Heart left ventricle (tissue), 16 donors: Measurements from ENCODE around the gene SP3. TPM values are rescaled to one million over a fixed set of nuclear protein-coding genes. Genes with fewer than 3 reads are reported as not detected.

Experiments
- ATAC-seq, 4 donors: fragments of 200-7000 bp; cut with Tn5 transposase; one replicate each; pipeline ENCODE4 v1.9.1; 2020 to 2022; ENCODE audit warnings: moderate library complexity in 4 of 4, mild to moderate bottlenecking in 3 of 4, moderate number of reproducible peaks in 1 of 4
- DNase-seq, 5 donors: peaks; one replicate each; pipeline ENCODE4 v3.0.0-alpha.2; 2020
- H3K27ac ChIP-seq, 12 donors: fragments of 200-600 bp; sonication (generic) in 4 of 12; one replicate each; pipeline versions ENCODE4 v1.5.0 to v1.8.0; 2016 to 2022; ENCODE audit warnings: mild to moderate bottlenecking in 2 of 12
- H3K27me3 ChIP-seq, 9 donors: fragments of 200-600 bp; sonication (generic) in 2 of 9; one replicate each; pipeline versions ENCODE4 v1.5.1 to v1.8.0; 2016 to 2022; ENCODE audit warnings: mild to moderate bottlenecking in 3 of 9
- H3K36me3 ChIP-seq, 9 donors: fragments of 200-600 bp; sonication (generic) in 2 of 9; one replicate each; pipeline versions ENCODE4 v1.5.0 to v1.8.0; 2018 to 2022; ENCODE audit warnings: mild to moderate bottlenecking in 2 of 9
- H3K4me1 ChIP-seq, 12 donors: fragments of 200-600 bp; sonication (generic) in 4 of 12; one replicate each; pipeline versions ENCODE4 v1.5.0 to v1.8.0; 2016 to 2022; ENCODE audit warnings: mild to moderate bottlenecking in 3 of 12
- H3K4me3 ChIP-seq, 12 donors: fragments of 200-600 bp; sonication (generic) in 4 of 12; one replicate each; pipeline versions ENCODE4 v1.5.0 to v1.8.0; 2017 to 2022; ENCODE audit warnings: mild to moderate bottlenecking in 9 of 12, moderate library complexity in 4 of 12
- H3K9me3 ChIP-seq, 12 donors: fragments of 200-600 bp; sonication (generic) in 4 of 12; one replicate each; pipeline versions ENCODE4 v1.5.0 to v1.8.0; 2016 to 2022; ENCODE audit warnings: mild to moderate bottlenecking in 1 of 12
- POLR2A ChIP-seq, 2 donors: fragments of 450-650 bp; IDR thresholded peaks; one replicate each; pipeline ENCODE4 v1.6.1; 2017; ENCODE audit warnings: antibody characterized with exemption in 2 of 2, mild to moderate bottlenecking in 2 of 2, moderate library complexity in 2 of 2
- WGBS, 4 donors: extraction: QIAGEN DNeasy Blood & Tissue Kit in 2 of 4; methylation state at CpG; one replicate each; pipeline versions ENCODE4 v1.1.5 to v1.1.7; 2013 to 2018; 5-methylcytosine and 5-hydroxymethylcytosine counted together
- intact Hi-C, 10 donors: fragments of 100-400 bp; cut with DNase I; formaldehyde crosslinking; loops; one replicate each; pipeline versions ENCODE4 v1.11.1 to v1.14.2; 2022
- polyA plus RNA-seq, 2 donors: library from polyadenylated mRNA; stranded (reverse); fragments of 200-250 nt; gene quantifications; one replicate each; pipeline ENCODE4 v1.2.3, GENCODE V29; 2013
- total RNA-seq, 9 donors: library from RNA; depleted of rRNA in 2 of 9; stranded (reverse); fragments of >200 nt in 2 of 9; fragmentation: NEBNext Ultra II Directional in 3 of 9; extraction: Animal tissue kit (Norgen Biotek cat#: 25700) in 3 of 9; gene quantifications; one replicate each; pipeline versions ENCODE4 v1.1.0 to v1.2.4, GENCODE V29; 2016 to 2023
- TF ChIP-seq, protein P1 (sequence below), 12 donors: fragments of 200-600 bp; sonication (generic) in 4 of 12; IDR thresholded peaks; one replicate each; pipeline versions ENCODE4 v1.5.0 to v1.8.0; 2018 to 2022; ENCODE audit warnings: antibody characterized with exemption in 12 of 12, mild to moderate bottlenecking in 5 of 12
- donor health status: ischemic (EF 13 %, LVEDD 7.1; RV severe dilation, severe dysfunction).
- donor health status: healthy with polysubstance abuse.
- donor health status: DM: no; HTN: yes; CAD: no.
- donor health status: DM: no; HTN: no; CAD: no.
- donor health status: ischemic (EF 25% LVEDD 6.9; RV normal size, moderate dysfunction).
- donor health status: ischemic (EF 25% LVEDD 5.7; RV mildly dilated, moderate dysfunction).
- donor health status: healthy.
- donor health status: DM: yes; HTN: yes; CAD: no.
- donor health status: ischemic (EF 35%, LVEDD 5.7; RV mildly dilated, moderate dysfunction).
- donor health status: nonischemic (EF 11% LVEDD 7.7; RV severe dilation, severe dysfunction).
- donor health status: DM: yes; HTN: yes; CAD: no.
- donor health status: PGD.
- donor health status: ischemic (EF 29% LVEDD 5.4; RV normal size, mild dysfunction).
- donor health status: nonischemic (EF 23%, LVEDD 6.1; RV moderate dilation, normal function).

Gene SP3
- total and polyA plus RNA-seq, 11 donors = 6.9 to 61.5 (median 40.2) TPM

DNA sequence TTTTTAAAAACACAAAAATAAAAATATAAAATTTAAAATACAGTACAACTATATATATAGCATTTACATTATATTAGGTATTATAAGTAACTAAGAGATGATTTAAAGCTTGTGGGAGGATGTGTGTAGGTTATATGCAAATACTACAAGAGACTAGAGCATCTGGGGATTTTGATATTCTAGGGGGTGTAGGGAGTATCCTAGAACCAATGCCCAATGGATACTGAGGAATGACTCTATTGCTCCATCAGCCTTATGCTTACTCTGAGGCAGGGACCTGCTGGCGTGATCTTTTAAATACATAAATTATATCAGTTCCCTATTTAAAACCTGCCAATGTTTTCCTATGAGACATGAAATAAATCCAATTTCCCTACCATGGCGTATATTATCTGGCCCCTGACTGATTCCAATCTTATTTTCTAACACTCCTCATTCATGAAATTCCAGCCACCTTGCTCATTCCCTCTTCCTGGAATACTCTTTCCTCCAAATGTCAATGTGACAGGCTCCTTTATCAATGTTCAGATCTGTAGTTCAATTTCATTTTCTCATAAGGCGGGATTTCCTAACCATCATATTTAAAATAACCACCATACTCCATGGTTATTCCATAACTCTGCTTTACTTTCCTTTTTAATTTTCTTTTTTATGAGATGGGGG, 22.2 kb downstream of the SP3 start:
- Histone ChIP-seq H3K4me3 (no peak overlapping the region), H3K36me3 (no peaks in the 10 kb centered on the region), H3K27me3 (no peaks in the 10 kb centered on the region), H3K9me3 (no peaks in the 10 kb centered on the region), H3K27ac (no peak overlapping the region), H3K4me1 (peaks cover 0 to 88% (median 41%) of the 10 kb centered on the region in 12 donors)
- DNase-seq = no peak
- TF ChIP-seq POLR2A (IDR thresholded peaks at IDR 0.05) = no peak
- TF ChIP-seq, protein P1, sequence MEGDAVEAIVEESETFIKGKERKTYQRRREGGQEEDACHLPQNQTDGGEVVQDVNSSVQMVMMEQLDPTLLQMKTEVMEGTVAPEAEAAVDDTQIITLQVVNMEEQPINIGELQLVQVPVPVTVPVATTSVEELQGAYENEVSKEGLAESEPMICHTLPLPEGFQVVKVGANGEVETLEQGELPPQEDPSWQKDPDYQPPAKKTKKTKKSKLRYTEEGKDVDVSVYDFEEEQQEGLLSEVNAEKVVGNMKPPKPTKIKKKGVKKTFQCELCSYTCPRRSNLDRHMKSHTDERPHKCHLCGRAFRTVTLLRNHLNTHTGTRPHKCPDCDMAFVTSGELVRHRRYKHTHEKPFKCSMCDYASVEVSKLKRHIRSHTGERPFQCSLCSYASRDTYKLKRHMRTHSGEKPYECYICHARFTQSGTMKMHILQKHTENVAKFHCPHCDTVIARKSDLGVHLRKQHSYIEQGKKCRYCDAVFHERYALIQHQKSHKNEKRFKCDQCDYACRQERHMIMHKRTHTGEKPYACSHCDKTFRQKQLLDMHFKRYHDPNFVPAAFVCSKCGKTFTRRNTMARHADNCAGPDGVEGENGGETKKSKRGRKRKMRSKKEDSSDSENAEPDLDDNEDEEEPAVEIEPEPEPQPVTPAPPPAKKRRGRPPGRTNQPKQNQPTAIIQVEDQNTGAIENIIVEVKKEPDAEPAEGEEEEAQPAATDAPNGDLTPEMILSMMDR (IDR thresholded peaks at IDR 0.05) = no peak
- intact Hi-C loops = no loop called here
- 92 to 94% (median 93%) methylated on average over 3 of the region's 3 CpGs for WGBS, 4 donors
- ATAC-seq = no peak

DNA sequence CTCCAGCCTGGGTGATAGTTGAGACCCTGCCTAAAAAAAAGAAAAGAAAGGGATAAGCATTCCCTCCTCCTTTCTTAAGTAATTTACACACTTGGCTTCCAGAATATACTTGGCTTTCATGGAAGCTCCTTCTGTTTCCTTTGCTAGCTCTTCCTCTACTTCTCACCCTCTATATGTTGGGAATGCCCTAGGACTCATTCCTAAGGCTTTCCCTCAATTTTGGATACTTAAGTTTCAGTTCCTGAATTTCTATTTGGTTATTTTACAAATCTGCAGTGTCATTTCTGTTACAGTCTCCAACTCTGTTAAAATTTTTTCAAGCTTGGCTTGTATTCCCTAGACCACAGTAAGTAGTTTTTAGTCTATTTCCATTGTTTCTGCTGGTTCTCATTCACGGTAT, 23.6 kb downstream of the SP3 start:
- H3K36me3 ChIP-seq = no peaks in the 10 kb centered on the region
- WGBS, 4 donors = 82 to 89% (median 84%) methylated on average over 1 of the region's 1 CpG

DNA sequence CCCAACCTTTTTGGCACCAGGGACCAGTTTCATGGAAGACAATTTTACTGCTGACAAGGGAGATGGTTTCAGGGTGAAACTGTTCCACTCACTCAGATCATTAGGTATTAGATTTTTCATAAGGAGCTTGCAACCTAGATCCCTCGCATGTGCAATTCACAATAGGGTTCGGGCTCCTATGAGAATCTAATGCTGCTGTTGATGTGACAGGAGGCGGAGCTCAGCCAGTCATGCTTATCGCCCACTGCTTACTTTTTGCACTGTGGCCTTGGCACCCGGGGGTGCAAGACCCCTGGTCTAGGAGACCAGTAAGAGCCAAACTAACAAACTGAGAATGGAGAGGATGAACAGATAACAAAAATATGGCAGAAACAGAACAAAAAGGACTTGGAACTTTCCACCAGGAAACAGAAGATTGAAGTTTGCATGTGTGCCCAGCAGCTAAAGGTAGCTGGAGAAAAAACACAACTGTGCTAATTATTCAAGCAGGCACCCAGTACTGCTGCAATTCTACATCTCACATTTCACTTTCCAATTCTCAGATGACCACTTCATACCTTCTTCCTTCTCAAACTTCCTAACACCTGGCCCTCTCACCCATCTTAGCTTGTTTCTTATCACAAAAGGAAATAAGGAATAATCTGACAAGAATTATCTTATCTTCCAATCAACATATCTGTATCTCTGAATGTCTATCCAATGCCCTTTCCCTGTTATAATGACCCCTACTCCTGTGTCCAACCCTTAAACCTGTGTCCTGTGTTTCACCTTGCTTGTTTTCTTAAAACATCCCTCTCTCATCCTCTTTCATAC, 24.8 kb downstream of the SP3 start:
- Histone ChIP-seq H3K4me1 (peaks cover 0 to 93% (median 48%) of the 10 kb centered on the region in 12 donors), H3K4me3 (no peak overlapping the region), H3K36me3 (no peaks in the 10 kb centered on the region), H3K9me3 (no peaks in the 10 kb centered on the region), H3K27ac (peak overlapping the region in 1 of 12 donors; percentile 47), H3K27me3 (no peaks in the 10 kb centered on the region)
- intact Hi-C loops = no loop called here
- WGBS, 4 donors = 91 to 97% (median 92%) methylated on average over 5 of the region's 5 CpGs
- ATAC-seq = peak in 1 of 4 donors; percentile 14
- no peak for DNase-seq
- TF ChIP-seq, protein P1 (IDR thresholded peaks at IDR 0.05) = no peak
- TF ChIP-seq POLR2A (IDR thresholded peaks at IDR 0.05) = no peak

More for the DNA sequence above, 23.6 kb downstream of the SP3 start:
- ATAC-seq (no peak), DNase-seq (no peak)
- no peak for TF ChIP-seq POLR2A (IDR thresholded peaks at IDR 0.05)
- TF ChIP-seq, protein P1 (IDR thresholded peaks at IDR 0.05) = no peak
- no peaks in the 10 kb centered on the region for H3K9me3 ChIP-seq
- peaks cover 0 to 90% (median 42%) of the 10 kb centered on the region in 12 donors for H3K4me1 ChIP-seq
- intact Hi-C loops = no loop called here
- no peak overlapping the region for H3K4me3 ChIP-seq
- H3K27me3 ChIP-seq = no peaks in the 10 kb centered on the region
- H3K27ac ChIP-seq = no peak overlapping the region

DNA sequence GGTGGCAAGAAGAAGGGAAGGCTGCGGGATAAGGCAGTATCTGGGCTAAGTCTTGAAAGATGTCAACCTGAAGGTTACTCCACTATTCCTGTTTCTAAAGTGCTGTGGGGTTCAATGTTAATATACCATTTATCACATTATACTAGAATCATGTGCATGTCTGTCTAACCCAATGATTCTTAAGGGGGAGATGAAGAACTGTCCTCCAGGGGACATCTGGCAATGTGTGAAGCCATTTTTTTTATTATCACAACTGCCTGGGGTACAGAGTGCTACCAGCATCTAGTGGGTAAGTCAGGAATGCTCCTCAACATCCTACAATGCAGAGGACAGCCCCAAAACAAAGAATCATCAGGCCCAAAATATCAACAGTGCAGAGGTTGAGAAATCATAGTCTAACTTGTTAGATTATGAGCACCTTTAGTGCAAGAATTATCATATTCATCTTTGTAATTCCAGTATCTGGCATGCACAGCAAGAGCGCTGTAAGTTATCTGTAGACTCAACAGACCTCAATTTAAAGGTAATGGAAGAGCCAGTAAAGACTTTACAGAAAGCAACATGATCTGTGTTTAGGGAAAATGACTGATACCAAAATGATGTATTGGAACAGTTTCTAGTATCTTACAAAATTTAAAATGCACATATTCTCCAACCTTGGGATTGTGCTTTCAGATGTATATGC, 26.3 kb downstream of the SP3 start:
- Histone ChIP-seq H3K4me3 (no peak overlapping the region), H3K27me3 (no peaks in the 10 kb centered on the region), H3K36me3 (no peaks in the 10 kb centered on the region), H3K4me1 (peaks cover 0 to 96% (median 61%) of the 10 kb centered on the region in 12 donors), H3K9me3 (no peaks in the 10 kb centered on the region), H3K27ac (no peak overlapping the region)
- intact Hi-C loops = no loop called here
- 96 to 99% (median 97%) methylated on average over 2 of the region's 2 CpGs for WGBS, 4 donors
- ATAC-seq = no peak
- no peak for DNase-seq
- TF ChIP-seq, protein P1 (IDR thresholded peaks at IDR 0.05) = no peak
- no peak for TF ChIP-seq POLR2A (IDR thresholded peaks at IDR 0.05)
